22Rv1 (cell line): ENCODE data around the gene FAM180B.
A peak's percentile ranks its signal among the peaks of the same experiment; 100 is the strongest.
"Not testable (repeated sequence)": the region's sequence is repeated elsewhere in the genome, so short reads cannot be mapped to it uniquely, and the experiment has no call there.

ENCODE experiments used
- H3K27ac ChIP-seq: fragments of 450-650 bp; 2 replicates; pipeline ENCODE4 v1.5.1; 2017
- CTCF ChIP-seq: fragments of 450-650 bp; IDR thresholded peaks from 2 replicates; pipeline ENCODE4 v1.5.1; 2017; ENCODE audit warnings: mild to moderate bottlenecking
- ZFX ChIP-seq: fragments of 450-650 bp; IDR thresholded peaks from 2 replicates; pipeline ENCODE4 v1.6.1; 2017; ENCODE audit warnings: antibody characterized with exemption, borderline replicate concordance

The FAM180B gene

GRCh38 chr11:47560426-47560825, 26.1 kb upstream of the FAM180B start:
- H3K27ac ChIP-seq, result no peak overlapping the region
- TF ChIP-seq CTCF (no peak), ZFX (no peak)

GRCh38 chr11:47562393-47562792, 24.1 kb upstream of the FAM180B start:
- H3K27ac ChIP-seq, result not testable (repeated sequence)

GRCh38 chr11:47564366-47564765, 22.1 kb upstream of the FAM180B start:
- H3K27ac ChIP-seq, result peak overlapping the region; percentile 84

GRCh38 chr11:47564933-47565339, 21.5 kb upstream of the FAM180B start:
- no peak for TF ChIP-seq CTCF
- no peak for TF ChIP-seq ZFX
- H3K27ac ChIP-seq, result peak overlapping the region; percentile 84

GRCh38 chr11:47565340-47566148, 20.9 kb upstream of the FAM180B start, which contains the start of gene PTPMT1:
TSS of gene PTPMT1 (plus strand) at chr11:47565599. CDS start at chr11:47565623, 24 bp downstream.
- TF ChIP-seq CTCF, result no peak
- TF ChIP-seq ZFX, result peak; percentile 45; the same call in 1 of the 2 replicates
- peak within 1 kb of the TSS; percentile 84 for H3K27ac ChIP-seq

- TF ChIP-seq CTCF (no peak), ZFX (no peak)
- H3K27ac ChIP-seq, result peak overlapping the region; percentile 84
Measured at GRCh38 chr11:47566149-47566698, 20.3 kb upstream of the FAM180B start.

GRCh38 chr11:47569646-47570045, 16.8 kb upstream of the FAM180B start:
- no peak overlapping the region for H3K27ac ChIP-seq
- TF ChIP-seq ZFX, result no peak
- no peak for TF ChIP-seq CTCF

GRCh38 chr11:47570651-47571356, 15.7 kb upstream of the FAM180B start:
- H3K27ac ChIP-seq, result no peak overlapping the region
- no peak for TF ChIP-seq CTCF
- TF ChIP-seq ZFX, result no peak
